Measurements from ENCODE around the gene CYS1.
"Not testable (repeated sequence)": the region's sequence is repeated elsewhere in the genome, so short reads cannot be mapped to it uniquely, and the experiment has no call there.

Gene CYS1

GRCh38 chr2:10028988-10029874, 51.0 kb downstream of the CYS1 start:
- peak; percentile 34 for DNase-seq

GRCh38 chr2:10028407-10028987, 51.7 kb downstream of the CYS1 start:
- no peak for DNase-seq

- no peak for DNase-seq
Observed at GRCh38 chr2:10027660-10028330, 52.4 kb downstream of the CYS1 start.

- DNase-seq = no peak
Observed at GRCh38 chr2:10026940-10027569, 53.2 kb downstream of the CYS1 start.

- no peak for DNase-seq
Observed at GRCh38 chr2:10022966-10023662, 57.1 kb downstream of the CYS1 start.

GRCh38 chr2:10022445-10022844, 57.8 kb downstream of the CYS1 start:
- no peak for DNase-seq

GRCh38 chr2:10022041-10022421, 58.2 kb downstream of the CYS1 start:
- DNase-seq = no peak

- no peak for DNase-seq
Observed at GRCh38 chr2:10019602-10020400, 60.4 kb downstream of the CYS1 start.

GRCh38 chr2:10019174-10019573, 61.0 kb downstream of the CYS1 start:
- no peak for DNase-seq

- DNase-seq = no peak
Observed at GRCh38 chr2:10017313-10017941, 62.8 kb downstream of the CYS1 start.

GRCh38 chr2:10016802-10017258, 63.4 kb downstream of the CYS1 start:
- no peak for DNase-seq

GRCh38 chr2:10016001-10016801, 64.0 kb downstream of the CYS1 start:
- no peak for DNase-seq

- DNase-seq = not testable (repeated sequence)
Observed at GRCh38 chr2:10015376-10015989, 64.7 kb downstream of the CYS1 start.

- no peak for DNase-seq
Observed at GRCh38 chr2:10014418-10015190, 65.6 kb downstream of the CYS1 start.

GRCh38 chr2:10013651-10014417, 66.4 kb downstream of the CYS1 start:
- DNase-seq = not testable (repeated sequence)

- DNase-seq = no peak
Observed at GRCh38 chr2:10012963-10013461, 67.2 kb downstream of the CYS1 start.

GRCh38 chr2:10012366-10012962, 67.7 kb downstream of the CYS1 start:
- not testable (repeated sequence) for DNase-seq

All from CD4-positive, alpha-beta T cell treated with Interleukin-6 for 4 hours (primary cell).